GM10266 (cell line): ENCODE data around the gene GPC1.

ENCODE experiments used
- DNase-seq: peaks from one replicate; pipeline ENCODE4 v3.0.0; 2012; ENCODE audit errors: extremely low spot score
- TF ChIP-seq, protein P1 (sequence below): IDR thresholded peaks from 2 replicates; pipeline ENCODE4 v1.5.1; 2012; ENCODE audit warnings: mild to moderate bottlenecking, low read depth; ENCODE audit not compliant: control insufficient read depth, insufficient read depth; ENCODE audit errors: missing control alignments

The GPC1 gene

DNA sequence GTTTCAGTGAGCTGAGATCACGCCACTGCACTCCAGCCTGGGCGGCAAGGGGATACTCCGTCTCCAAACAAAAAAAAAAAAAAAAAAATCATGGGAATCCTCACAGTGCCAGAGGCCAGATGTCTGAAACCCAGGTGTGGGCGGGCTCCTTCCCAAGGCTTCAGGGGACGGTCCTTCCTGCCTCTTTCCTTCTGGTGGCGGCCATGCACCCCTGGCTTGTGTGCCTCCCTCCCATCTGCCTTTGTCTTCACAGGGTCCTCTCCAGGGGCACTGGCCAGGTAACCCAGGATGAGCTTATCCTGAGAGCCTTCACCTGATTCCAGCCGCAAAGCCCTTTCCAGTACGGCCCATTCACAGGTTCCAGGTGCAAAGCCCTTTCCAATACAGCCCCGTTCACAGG lies 40.9 kb upstream of the GPC1 start:
- TF ChIP-seq, protein P1, sequence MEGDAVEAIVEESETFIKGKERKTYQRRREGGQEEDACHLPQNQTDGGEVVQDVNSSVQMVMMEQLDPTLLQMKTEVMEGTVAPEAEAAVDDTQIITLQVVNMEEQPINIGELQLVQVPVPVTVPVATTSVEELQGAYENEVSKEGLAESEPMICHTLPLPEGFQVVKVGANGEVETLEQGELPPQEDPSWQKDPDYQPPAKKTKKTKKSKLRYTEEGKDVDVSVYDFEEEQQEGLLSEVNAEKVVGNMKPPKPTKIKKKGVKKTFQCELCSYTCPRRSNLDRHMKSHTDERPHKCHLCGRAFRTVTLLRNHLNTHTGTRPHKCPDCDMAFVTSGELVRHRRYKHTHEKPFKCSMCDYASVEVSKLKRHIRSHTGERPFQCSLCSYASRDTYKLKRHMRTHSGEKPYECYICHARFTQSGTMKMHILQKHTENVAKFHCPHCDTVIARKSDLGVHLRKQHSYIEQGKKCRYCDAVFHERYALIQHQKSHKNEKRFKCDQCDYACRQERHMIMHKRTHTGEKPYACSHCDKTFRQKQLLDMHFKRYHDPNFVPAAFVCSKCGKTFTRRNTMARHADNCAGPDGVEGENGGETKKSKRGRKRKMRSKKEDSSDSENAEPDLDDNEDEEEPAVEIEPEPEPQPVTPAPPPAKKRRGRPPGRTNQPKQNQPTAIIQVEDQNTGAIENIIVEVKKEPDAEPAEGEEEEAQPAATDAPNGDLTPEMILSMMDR, result no peak
- no peak for DNase-seq

DNA sequence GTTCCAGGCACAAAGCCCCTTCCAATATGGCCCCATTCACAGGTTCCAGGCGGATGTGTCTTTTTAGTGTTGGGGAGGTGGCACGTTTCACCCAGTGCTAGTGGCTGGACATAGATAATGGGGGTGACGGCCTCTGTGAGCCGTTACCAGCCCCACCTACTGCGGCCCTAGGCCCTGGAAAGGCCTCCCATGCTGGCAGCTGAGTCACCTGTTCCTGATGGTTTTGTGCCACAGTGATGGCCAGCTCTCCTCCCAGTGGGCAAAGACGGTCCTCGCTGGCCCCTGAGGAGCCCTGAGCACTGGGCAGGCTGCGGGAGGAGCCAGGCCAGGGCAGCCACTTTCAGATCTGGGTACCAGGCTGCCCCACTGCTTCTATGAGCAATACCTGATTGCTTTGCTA lies 40.0 kb upstream of the GPC1 start:
- DNase-seq, result no peak

DNA sequence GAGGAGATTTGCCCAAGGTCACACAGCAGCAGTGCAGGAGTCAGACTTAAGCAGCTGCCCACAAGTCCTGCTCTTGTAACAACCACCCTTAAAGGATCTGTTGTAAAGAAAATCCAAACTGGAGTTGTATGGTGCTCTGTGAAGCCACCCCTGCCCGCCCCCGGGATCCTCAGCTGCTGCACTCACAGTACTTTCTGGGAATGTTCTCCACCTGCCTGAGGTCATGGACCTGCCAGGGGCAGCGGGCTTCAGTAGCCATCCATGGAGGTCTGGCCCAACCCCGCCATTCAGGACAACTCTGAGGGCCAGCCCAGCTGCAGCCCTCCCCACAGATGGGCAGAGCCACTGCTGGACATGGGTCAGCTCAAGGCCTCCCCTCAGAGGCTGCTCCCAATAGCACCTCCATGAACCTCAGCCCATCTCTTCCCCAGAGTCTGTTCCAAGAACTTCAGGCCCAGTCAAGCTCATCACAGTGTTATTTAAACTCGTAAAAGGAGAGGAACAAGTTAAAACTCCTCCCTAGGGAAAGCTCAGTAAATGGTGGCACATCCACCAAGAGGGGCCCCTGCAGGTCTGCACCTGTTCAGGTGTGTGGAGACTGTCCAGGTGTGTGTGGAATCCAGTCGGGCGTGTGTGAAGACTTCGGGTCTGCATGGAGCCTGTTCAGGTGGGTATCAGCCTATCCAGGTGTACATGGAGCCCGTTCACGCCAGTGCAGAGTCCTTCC lies 39.4 kb upstream of the GPC1 start:
- no peak for DNase-seq
- TF ChIP-seq, protein P1, result no peak

More for the DNA sequence above, 40.0 kb upstream of the GPC1 start:
- TF ChIP-seq, protein P1, result no peak

DNA sequence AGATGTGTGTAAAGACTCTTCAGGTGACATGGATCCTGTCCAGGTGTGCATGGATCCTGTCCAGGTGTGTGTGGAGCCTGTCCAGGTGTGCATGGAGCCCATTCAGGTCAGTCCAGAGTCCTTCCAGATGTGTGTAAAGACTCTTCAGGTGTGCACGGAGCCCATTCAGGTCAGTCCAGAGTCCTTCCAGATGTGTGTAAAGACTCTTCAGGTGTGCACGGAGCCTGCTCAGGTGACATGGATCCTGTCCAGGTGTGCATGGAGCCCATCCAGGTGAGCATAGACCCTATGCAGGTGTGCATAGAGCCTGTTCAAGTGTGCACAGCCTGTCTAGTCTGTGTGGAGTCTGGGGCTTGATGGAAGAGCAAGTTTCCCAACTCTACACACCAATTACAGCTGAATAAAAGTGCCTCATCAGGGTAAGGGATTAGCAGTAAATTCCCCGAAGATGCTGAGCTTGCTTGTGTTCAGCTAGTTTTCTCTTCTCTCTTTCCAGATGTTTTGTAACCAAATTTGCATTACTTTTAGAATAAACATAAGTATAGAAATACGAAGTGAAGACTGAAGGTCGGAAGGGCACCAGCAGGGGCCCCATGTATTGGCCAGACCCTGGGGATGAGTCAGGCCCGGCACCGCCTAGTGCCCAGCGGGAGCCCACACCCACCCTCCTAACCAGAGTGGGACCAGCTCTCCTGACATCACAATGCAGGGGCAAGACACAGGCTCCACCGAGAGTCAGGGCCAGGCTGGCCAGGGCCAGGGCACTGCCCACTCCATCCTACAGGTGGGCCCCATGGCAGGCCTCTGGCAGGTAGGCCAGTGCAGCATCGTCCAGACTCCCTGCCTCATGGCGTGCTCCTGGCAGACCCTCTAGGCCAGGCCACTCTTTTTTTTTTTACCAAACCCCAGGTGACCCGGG lies 38.6 kb upstream of the GPC1 start:
- no peak for DNase-seq
- TF ChIP-seq, protein P1, result no peak

DNA sequence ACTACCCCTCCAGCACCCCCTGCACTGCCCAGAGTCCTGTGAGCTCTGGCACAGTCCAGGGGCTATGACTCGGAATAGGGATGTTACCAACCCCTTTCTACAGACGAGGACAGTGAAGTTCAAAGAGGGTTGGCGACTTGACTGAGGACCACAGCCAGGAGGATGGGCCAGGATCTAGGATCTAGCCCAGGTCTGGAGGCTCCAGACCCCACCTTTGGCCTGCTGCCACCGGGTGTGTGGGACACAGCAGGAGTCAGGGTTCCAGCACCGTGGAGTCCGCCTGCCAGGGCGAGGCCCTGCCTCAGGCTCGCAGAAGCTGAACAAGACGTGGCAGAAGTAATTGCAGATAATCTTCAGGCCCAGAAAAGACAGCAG lies 37.9 kb upstream of the GPC1 start:
- no peak for DNase-seq
- TF ChIP-seq, protein P1, result no peak

DNA sequence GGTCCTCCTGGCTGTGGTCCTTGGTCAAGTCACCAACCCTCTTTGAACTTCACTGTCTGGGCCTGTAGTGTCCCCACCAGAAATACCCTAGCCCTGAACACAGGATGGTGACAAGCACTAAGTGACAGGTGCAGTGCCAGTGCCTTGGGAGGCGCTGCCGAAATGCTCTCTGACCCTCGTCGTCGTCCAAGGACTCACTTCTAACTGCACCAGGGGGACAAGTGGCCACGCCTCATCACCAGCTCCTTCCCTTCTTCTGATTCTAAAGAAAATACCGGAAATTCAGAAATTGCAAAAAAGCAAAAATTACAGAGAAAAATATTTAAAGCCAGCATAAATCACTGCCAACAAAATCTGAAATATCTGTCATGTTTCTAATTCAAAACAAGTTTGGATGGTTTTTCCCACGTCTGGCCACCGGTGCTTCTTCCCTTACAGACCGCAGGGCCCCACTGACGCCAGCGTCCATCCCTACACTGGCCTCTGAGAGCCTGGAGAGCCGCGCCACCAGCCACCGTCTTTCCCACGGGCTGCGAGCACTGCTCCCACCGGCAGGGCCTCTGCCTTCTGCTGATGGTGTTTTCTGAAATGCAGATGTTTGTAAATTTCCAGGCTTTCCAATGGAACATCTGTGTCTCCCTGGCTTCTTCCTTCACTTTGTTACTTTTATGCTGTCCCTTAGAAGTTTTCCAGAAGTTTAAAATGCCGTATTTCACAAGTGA lies 37.4 kb upstream of the GPC1 start:
- DNase-seq, result no peak
- TF ChIP-seq, protein P1, result no peak
